Neuronal stem cell (in vitro differentiated cells): ENCODE results near the gene TMEM201.

ENCODE experiments used
- DNase-seq: peaks from one replicate; pipeline ENCODE4 v3.0.0-alpha.2; 2013; ENCODE audit warnings: low spot score
- H2AFZ ChIP-seq: one replicate; pipeline ENCODE4 v1.6.1; 2013; ENCODE audit warnings: mild to moderate bottlenecking, low read length, inconsistent platforms
- H2AK5ac ChIP-seq: 2 replicates; pipeline ENCODE4 v1.6.1; 2013; ENCODE audit warnings: low read depth, mild to moderate bottlenecking, inconsistent platforms, low read length, moderate library complexity, mixed read lengths
- H2BK120ac ChIP-seq: 2 replicates; pipeline ENCODE4 v1.6.1; 2013; ENCODE audit warnings: low read depth, mild to moderate bottlenecking, inconsistent platforms, low read length, moderate library complexity, mixed read lengths
- H2BK12ac ChIP-seq: one replicate; pipeline ENCODE4 v1.6.1; 2013; ENCODE audit warnings: low read length, inconsistent platforms
- H2BK15ac ChIP-seq: 2 replicates; pipeline ENCODE4 v1.6.1; 2013; ENCODE audit warnings: mild to moderate bottlenecking, low read length, inconsistent platforms, mixed read lengths
- H2BK5ac ChIP-seq: one replicate; pipeline ENCODE4 v1.6.1; 2013; ENCODE audit warnings: inconsistent platforms, mild to moderate bottlenecking, low read length, moderate library complexity
- H3K14ac ChIP-seq: one replicate; pipeline ENCODE4 v1.6.1; 2013; ENCODE audit warnings: low read length, inconsistent platforms
- H3K18ac ChIP-seq: 2 replicates; pipeline ENCODE4 v1.6.1; 2013; ENCODE audit warnings: low read length, inconsistent platforms
- H3K23ac ChIP-seq: 2 replicates; pipeline ENCODE4 v1.6.1; 2013; ENCODE audit warnings: low read depth, mild to moderate bottlenecking, mixed read lengths, low read length, inconsistent platforms; ENCODE audit not compliant: poor library complexity
- H3K27ac ChIP-seq: replicated peaks from 3 replicates; pipeline ENCODE4 v1.5.1; 2013; ENCODE audit warnings: low read length, inconsistent platforms
- H3K27me3 ChIP-seq, 3 experiments: 2 replicates each; pipeline ENCODE4 v1.6.1; 2013; ENCODE audit warnings: low read length in 3 of 3, mild to moderate bottlenecking in 2 of 3, inconsistent platforms in 1 of 3, low read depth in 1 of 3, mixed read lengths in 1 of 3, moderate library complexity in 1 of 3; ENCODE audit not compliant: control insufficient read depth in 3 of 3, insufficient read depth in 3 of 3
- H3K36me3 ChIP-seq, 2 donors: replicated peaks in 1 of 2; 2 replicates each; pipeline ENCODE4 v1.6.1; 2013; ENCODE audit warnings: low read length in 2 of 2; ENCODE audit not compliant: control insufficient read depth in 2 of 2, insufficient read depth in 2 of 2
- H3K4ac ChIP-seq: 2 replicates; pipeline ENCODE4 v1.6.1; 2013; ENCODE audit warnings: inconsistent platforms, mild to moderate bottlenecking, low read length, moderate library complexity
- H3K4me1 ChIP-seq, 2 donors: 1 replicate in 1 of 2; 2 replicates in 1 of 2; pipeline ENCODE4 v1.6.1; 2013; ENCODE audit warnings: low read length in 2 of 2, low read depth in 1 of 2; ENCODE audit not compliant: control insufficient read depth in 2 of 2, insufficient read depth in 1 of 2
- H3K4me2 ChIP-seq: one replicate; pipeline ENCODE4 v1.6.1; 2013; ENCODE audit warnings: mild to moderate bottlenecking, low read length, inconsistent platforms; ENCODE audit not compliant: insufficient read depth, poor library complexity, severe bottlenecking
- H3K4me3 ChIP-seq, 2 donors: 2 replicates each; pipeline ENCODE4 v1.5.1; 2013; ENCODE audit warnings: low read length in 2 of 2, mild to moderate bottlenecking in 2 of 2, inconsistent platforms in 1 of 2, moderate library complexity in 1 of 2
- H3K79me1 ChIP-seq: one replicate; pipeline ENCODE4 v1.6.1; 2013; ENCODE audit warnings: low read depth, mild to moderate bottlenecking, inconsistent platforms, low read length, moderate library complexity
- H3K9ac ChIP-seq: one replicate; pipeline ENCODE4 v1.6.1; 2013; ENCODE audit warnings: mild to moderate bottlenecking, low read depth, low read length, inconsistent platforms; ENCODE audit not compliant: poor library complexity
- H3K9me3 ChIP-seq, 2 donors: replicated peaks in 1 of 2; 2 replicates each; pipeline versions ENCODE3 to v1.6.1; 2013; ENCODE audit warnings: low read length in 2 of 2, mild to moderate bottlenecking in 2 of 2, inconsistent platforms in 1 of 2, low read depth in 1 of 2, mixed read lengths in 1 of 2, moderate library complexity in 1 of 2; ENCODE audit not compliant: control insufficient read depth in 2 of 2, insufficient read depth in 1 of 2
- H4K8ac ChIP-seq: one replicate; pipeline ENCODE4 v1.6.1; 2013; ENCODE audit warnings: low read depth, mild to moderate bottlenecking, inconsistent platforms, low read length, moderate library complexity
- H4K91ac ChIP-seq: one replicate; pipeline ENCODE4 v1.6.1; 2013; ENCODE audit warnings: low read length, low read depth, mild to moderate bottlenecking, inconsistent platforms; ENCODE audit not compliant: poor library complexity
- WGBS, 2 donors: extraction: QIAGEN DNeasy Blood & Tissue Kit; methylation state at CpG; one replicate each; pipeline ENCODE4 v1.1.7; 2013; ENCODE audit warnings: missing lambda C conversion rate in 2 of 2, mixed read lengths in 1 of 2; ENCODE audit not compliant: insufficient read length in 2 of 2, insufficient replicate concordance in 1 of 2; ENCODE audit errors: extremely low coverage in 2 of 2; 5-methylcytosine and 5-hydroxymethylcytosine counted together

TMEM201 gene

DNA sequence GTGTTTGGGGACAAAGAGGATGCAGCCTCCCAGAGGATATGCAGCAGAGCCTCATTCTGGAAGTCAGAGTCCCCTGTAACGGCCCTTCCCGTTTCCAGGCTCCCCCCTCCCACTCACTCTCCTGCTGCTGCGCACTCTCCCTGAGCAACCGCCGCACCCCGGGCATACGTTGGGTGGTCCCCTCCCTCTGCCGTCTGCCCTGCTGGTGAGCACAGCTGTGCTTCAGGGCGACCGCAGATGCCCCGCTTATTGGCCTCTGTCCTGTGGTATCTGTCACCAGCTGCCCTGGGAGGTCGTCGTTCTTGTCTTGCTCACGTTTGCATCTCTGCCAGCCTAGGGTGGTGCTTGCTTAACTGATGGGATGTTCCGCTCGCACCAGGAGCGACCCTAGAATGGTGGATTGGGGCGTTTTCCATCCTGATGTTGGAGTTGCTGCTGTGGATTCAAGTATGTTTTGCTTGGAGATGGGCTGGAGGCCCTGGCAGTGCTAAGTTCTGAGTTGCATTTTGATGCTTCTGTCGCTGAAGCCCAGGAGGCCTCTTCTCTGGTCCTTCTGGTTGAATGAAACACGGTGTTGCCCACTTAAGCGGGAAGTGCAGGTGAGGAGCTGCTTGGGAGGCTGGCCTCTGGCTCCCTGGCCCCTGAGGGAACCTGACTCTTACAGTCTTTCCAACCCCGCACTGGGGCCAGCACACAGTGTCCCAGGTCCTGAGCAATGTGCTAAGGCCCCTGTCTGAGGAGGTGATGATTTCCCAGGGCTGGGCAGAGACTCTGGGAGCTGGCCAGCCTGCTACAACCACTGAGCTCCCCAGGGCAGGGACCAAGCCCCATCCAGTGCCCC, 3.2 kb downstream of the TMEM201 start:
- Histone ChIP-seq H2AK5ac (peak overlapping the region; percentile 100), H2BK5ac (peak overlapping the region; percentile 19), H3K9me3 (no peaks in the 10 kb centered on the region), H3K36me3 (peaks cover 3 to 26% of the 10 kb centered on the region in 2 donors), H3K4me1 (peaks cover 50 to 55% of the 10 kb centered on the region in 2 donors), H3K4ac (no peak overlapping the region), H3K27ac (peak overlapping the region; percentile 37), H2BK12ac (peak overlapping the region; percentile 78), H3K14ac (peak overlapping the region; percentile 9), H3K23ac (peak overlapping the region; percentile 17), H2BK120ac (no peak overlapping the region), H3K4me3 (no peak overlapping the region), H3K18ac (peak overlapping the region; percentile 91), H3K4me2 (peak overlapping the region; percentile 29), H3K27me3 (no peaks in the 10 kb centered on the region), H2AFZ (no peak overlapping the region), H4K8ac (no peak overlapping the region), H2BK15ac (peak overlapping the region; percentile 99), H3K9ac (peak overlapping the region; percentile 25), H3K79me1 (peaks cover 53% of the 10 kb centered on the region), H4K91ac (no peak overlapping the region)
- WGBS, 2 donors: no CpG with 5 or more reads among the region's 22 CpGs
- no peak for DNase-seq

DNA sequence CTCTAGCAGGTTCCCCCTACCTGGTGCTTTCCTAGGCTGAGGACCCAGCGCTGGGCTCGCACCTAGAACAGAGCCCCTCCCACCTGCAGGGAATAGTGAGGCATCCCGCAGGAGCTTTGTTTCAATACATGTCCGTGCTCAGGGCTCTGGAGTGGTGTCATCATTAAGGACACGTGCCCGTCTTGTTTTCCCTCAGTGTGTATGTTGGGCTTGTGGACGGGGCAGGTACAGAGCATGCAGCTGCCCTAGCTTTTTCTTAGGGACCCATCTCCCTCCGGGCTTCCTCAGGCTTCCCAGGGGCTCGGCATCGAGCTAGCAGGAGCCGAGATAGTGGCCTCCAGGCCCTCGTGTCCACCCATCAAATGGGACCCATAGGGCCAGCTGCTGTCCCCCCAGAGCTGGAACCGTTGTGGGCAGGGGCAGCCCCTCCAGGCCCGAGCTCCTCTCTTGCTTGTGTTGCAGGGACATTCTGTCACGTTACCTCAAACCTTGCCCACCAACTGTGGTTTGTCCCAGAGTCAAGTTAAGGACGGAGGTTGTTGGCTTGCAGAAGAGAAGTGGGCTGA, 3.9 kb downstream of the TMEM201 start:
- Histone ChIP-seq H3K18ac (peak overlapping the region; percentile 97), H3K9me3 (no peaks in the 10 kb centered on the region), H2BK5ac (peak overlapping the region; percentile 96), H3K4me3 (no peak overlapping the region), H3K4ac (peak overlapping the region; percentile 1), H2BK120ac (peak overlapping the region; percentile 33), H3K14ac (no peak overlapping the region), H2BK15ac (peak overlapping the region; percentile 99), H2AK5ac (peak overlapping the region; percentile 100), H3K79me1 (peaks cover 58% of the 10 kb centered on the region), H3K4me1 (peaks cover 50 to 55% of the 10 kb centered on the region in 2 donors), H3K9ac (peak overlapping the region; percentile 73), H2BK12ac (peak overlapping the region; percentile 100), H3K4me2 (no peak overlapping the region), H3K27me3 (no peaks in the 10 kb centered on the region), H4K8ac (no peak overlapping the region), H3K23ac (peak overlapping the region; percentile 52), H3K36me3 (peaks cover 7 to 33% of the 10 kb centered on the region in 2 donors), H2AFZ (no peak overlapping the region), H4K91ac (no peak overlapping the region), H3K27ac (peak overlapping the region; percentile 88)
- no peak for DNase-seq
- WGBS, 2 donors: no CpG with 5 or more reads among the region's 16 CpGs

DNA sequence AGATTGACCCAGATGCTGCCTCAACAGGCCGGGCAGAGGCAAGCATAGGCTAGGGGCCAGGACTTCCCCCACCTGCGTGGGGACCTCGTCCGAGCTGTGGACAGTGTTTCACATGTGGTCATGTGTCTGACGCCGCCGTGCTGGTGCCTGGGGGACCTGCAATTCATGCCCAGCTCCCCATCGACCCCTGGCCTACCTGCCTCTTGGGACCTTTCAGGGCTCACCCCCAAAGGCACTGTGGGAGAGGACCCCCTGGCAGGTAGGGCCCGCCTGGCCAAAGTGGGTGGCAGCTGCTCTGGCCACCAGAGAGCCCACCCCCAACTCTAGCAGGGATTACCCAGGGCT, 4.4 kb downstream of the TMEM201 start:
- Histone ChIP-seq H3K9ac (peak overlapping the region; percentile 73), H3K27me3 (no peaks in the 10 kb centered on the region), H4K8ac (no peak overlapping the region), H2AK5ac (peak overlapping the region; percentile 100), H3K14ac (peak overlapping the region; percentile 98), H2AFZ (no peak overlapping the region), H3K36me3 (peaks cover 11 to 38% of the 10 kb centered on the region in 2 donors), H3K4me1 (peaks cover 50 to 55% of the 10 kb centered on the region in 2 donors), H3K79me1 (peaks cover 59% of the 10 kb centered on the region), H3K18ac (peak overlapping the region; percentile 97), H2BK15ac (peak overlapping the region; percentile 99), H2BK120ac (peak overlapping the region; percentile 33), H3K27ac (peak overlapping the region; percentile 88), H2BK5ac (peak overlapping the region; percentile 96), H3K4me2 (peak overlapping the region; percentile 43), H3K4me3 (no peak overlapping the region), H3K9me3 (no peaks in the 10 kb centered on the region), H2BK12ac (peak overlapping the region; percentile 100), H3K23ac (peak overlapping the region; percentile 52), H3K4ac (peak overlapping the region; percentile 1), H4K91ac (peak overlapping the region; percentile 56)
- no CpG with 5 or more reads among the region's 9 CpGs for WGBS, 2 donors
- DNase-seq: no peak
